DOHH2 (cell line): ENCODE results near the gene SKA1.
A peak's percentile ranks its signal among the peaks of the same experiment; 100 is the strongest.

Source experiments
- H3F3A ChIP-seq: fragments of 200-600 bp; sonication (generic), shearing (Covaris generic); 2 replicates; pipeline ENCODE4 v1.6.0; 2016; ENCODE audit warnings: antibody characterized with exemption, mild to moderate bottlenecking; ENCODE audit not compliant: control insufficient read depth, insufficient read depth
- H3K27ac ChIP-seq: fragments of 200-600 bp; sonication (generic); 2 replicates; pipeline ENCODE4 v1.5.1; 2014; ENCODE audit warnings: low read depth, mild to moderate bottlenecking, low read length, moderate library complexity
- H3K27me3 ChIP-seq: fragments of 200-600 bp; sonication (generic); 2 replicates; pipeline ENCODE4 v1.6.1; 2014; ENCODE audit warnings: mild to moderate bottlenecking, low read length, mixed read lengths; ENCODE audit not compliant: control insufficient read depth
- H3K36me3 ChIP-seq: fragments of 200-600 bp; sonication (generic); 2 replicates; pipeline ENCODE4 v1.6.1; 2014; ENCODE audit warnings: mild to moderate bottlenecking, low read length, moderate library complexity, mixed read lengths; ENCODE audit not compliant: control insufficient read depth
- H3K4me1 ChIP-seq: fragments of 200-600 bp; sonication (generic); 2 replicates; pipeline ENCODE4 v1.6.1; 2014; ENCODE audit warnings: mild to moderate bottlenecking, low read length, mixed read lengths; ENCODE audit not compliant: control insufficient read depth
- H3K4me2 ChIP-seq: fragments of 200-600 bp; sonication (generic); 2 replicates; pipeline ENCODE4 v1.6.0; 2014; ENCODE audit warnings: mild to moderate bottlenecking, low read length, moderate library complexity
- H3K4me3 ChIP-seq: fragments of 200-600 bp; sonication (generic); 2 replicates; pipeline ENCODE4 v1.5.1; 2014; ENCODE audit warnings: mild to moderate bottlenecking, low read length, mixed read lengths
- H3K79me2 ChIP-seq: fragments of 200-600 bp; sonication (generic); 2 replicates; pipeline ENCODE4 v1.6.1; 2014; ENCODE audit warnings: mild to moderate bottlenecking, low read length, mixed read lengths; ENCODE audit not compliant: control insufficient read depth
- H3K9me2 ChIP-seq: fragments of 200-600 bp; sonication (generic); replicated peaks from 2 replicates; pipeline ENCODE4 v1.6.1; 2014; ENCODE audit warnings: mild to moderate bottlenecking, low read length, mixed read lengths; ENCODE audit not compliant: control insufficient read depth
- H3K9me3 ChIP-seq: fragments of 200-600 bp; sonication (generic); 2 replicates; pipeline ENCODE4 v1.6.1; 2014; ENCODE audit warnings: antibody characterized with exemption, low read length, mixed read lengths; ENCODE audit not compliant: control insufficient read depth, insufficient read depth
- H4K20me1 ChIP-seq: fragments of 200-600 bp; sonication (generic); 2 replicates; pipeline ENCODE4 v1.6.0; 2014; ENCODE audit warnings: low read depth, mild to moderate bottlenecking, antibody characterized with exemption, low read length, moderate library complexity; ENCODE audit not compliant: control insufficient read depth, insufficient read depth
- EZH2phosphoT487 ChIP-seq: fragments of 200-600 bp; sonication (generic); IDR thresholded peaks from 2 replicates; pipeline ENCODE4 v1.6.1; 2017; ENCODE audit warnings: borderline replicate concordance, mild to moderate bottlenecking, antibody characterized with exemption, low read length, moderate library complexity, mixed read lengths
- TF ChIP-seq, protein P1 (sequence below): fragments of 200-600 bp; sonication (generic); IDR thresholded peaks from one replicate; pipeline ENCODE4 v1.5.1; 2014; ENCODE audit warnings: antibody characterized with exemption, mild to moderate bottlenecking, low read depth, low read length; ENCODE audit not compliant: poor library complexity, severe bottlenecking

Gene SKA1

DNA sequence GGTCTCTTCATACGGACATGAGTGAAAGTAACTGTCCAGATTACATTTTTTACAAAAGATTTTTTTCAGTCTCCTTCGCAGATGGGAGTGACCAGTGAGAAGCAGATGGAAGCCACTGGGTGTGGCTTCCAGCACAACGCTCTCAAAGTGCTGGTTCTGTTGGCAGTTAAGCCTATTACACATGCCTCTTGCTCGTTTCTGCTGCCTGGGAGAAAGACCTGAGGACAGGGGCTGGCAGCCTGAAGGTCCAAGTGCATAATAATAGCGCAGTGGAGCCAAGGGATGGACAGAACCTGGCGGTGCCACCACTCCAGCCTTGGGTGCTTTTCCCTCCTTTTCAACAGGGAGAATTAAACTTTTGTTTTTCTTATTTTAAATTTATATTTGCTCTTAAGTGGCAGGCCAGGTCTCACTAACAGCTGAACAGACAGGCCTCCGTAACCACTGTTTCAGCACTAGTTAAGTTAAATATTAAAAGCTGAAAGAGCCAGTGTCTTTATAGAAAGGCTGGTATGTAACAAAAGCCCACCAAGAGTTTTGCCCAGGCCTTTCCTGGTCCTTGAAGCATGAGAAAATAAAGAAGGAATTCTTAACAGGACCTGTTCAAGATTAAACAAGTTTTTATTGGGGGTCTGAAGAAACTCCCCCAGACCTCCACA, 1.2 kb upstream of the SKA1 start:
- peak overlapping the region; percentile 89 for H3K4me2 ChIP-seq
- no peaks in the 10 kb centered on the region for H3K27me3 ChIP-seq
- no peaks in the 10 kb centered on the region for H3K9me2 ChIP-seq
- no peaks in the 10 kb centered on the region for H4K20me1 ChIP-seq
- H3K79me2 ChIP-seq: peaks cover 29% of the 10 kb centered on the region
- no peak overlapping the region for H3K27ac ChIP-seq
- H3F3A ChIP-seq: no peaks in the 10 kb centered on the region
- peaks cover 27% of the 10 kb centered on the region for H3K36me3 ChIP-seq
- TF ChIP-seq, protein P1, sequence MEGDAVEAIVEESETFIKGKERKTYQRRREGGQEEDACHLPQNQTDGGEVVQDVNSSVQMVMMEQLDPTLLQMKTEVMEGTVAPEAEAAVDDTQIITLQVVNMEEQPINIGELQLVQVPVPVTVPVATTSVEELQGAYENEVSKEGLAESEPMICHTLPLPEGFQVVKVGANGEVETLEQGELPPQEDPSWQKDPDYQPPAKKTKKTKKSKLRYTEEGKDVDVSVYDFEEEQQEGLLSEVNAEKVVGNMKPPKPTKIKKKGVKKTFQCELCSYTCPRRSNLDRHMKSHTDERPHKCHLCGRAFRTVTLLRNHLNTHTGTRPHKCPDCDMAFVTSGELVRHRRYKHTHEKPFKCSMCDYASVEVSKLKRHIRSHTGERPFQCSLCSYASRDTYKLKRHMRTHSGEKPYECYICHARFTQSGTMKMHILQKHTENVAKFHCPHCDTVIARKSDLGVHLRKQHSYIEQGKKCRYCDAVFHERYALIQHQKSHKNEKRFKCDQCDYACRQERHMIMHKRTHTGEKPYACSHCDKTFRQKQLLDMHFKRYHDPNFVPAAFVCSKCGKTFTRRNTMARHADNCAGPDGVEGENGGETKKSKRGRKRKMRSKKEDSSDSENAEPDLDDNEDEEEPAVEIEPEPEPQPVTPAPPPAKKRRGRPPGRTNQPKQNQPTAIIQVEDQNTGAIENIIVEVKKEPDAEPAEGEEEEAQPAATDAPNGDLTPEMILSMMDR: no peak
- no peak for TF ChIP-seq EZH2phosphoT487
- peak overlapping the region; percentile 80; the same call in 1 of the 2 replicates for H3K4me3 ChIP-seq
- H3K9me3 ChIP-seq: peaks cover 18% of the 10 kb centered on the region
- peaks cover 28% of the 10 kb centered on the region for H3K4me1 ChIP-seq

DNA sequence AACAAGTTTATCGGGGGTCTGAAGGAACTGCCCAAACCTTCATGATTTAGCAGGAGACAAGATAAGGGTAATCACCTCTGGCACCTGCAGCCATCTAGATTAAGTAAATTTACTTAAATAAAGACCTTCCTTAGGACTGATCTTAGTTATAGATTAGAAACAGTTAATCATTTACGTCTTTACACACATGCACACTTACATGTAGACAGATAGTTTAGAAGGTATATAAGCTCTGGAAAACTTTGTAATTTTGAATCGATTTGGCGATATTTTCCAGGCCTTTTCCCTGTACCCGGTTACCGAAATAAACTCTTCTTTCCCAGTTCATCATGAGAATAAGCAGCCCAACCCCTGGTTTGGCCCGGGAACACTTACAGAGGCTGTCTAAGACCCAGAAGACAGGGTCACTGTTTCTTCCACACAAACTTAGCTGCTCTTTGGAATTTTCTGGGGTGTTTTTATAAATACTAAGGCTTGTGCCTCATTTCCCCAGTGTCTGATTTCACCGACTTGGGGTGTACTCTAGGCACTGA, 560 bp upstream of the SKA1 start:
- Histone ChIP-seq H3K9me2 (no peaks in the 10 kb centered on the region), H3K36me3 (peaks cover 33% of the 10 kb centered on the region), H3F3A (no peaks in the 10 kb centered on the region)

DNA sequence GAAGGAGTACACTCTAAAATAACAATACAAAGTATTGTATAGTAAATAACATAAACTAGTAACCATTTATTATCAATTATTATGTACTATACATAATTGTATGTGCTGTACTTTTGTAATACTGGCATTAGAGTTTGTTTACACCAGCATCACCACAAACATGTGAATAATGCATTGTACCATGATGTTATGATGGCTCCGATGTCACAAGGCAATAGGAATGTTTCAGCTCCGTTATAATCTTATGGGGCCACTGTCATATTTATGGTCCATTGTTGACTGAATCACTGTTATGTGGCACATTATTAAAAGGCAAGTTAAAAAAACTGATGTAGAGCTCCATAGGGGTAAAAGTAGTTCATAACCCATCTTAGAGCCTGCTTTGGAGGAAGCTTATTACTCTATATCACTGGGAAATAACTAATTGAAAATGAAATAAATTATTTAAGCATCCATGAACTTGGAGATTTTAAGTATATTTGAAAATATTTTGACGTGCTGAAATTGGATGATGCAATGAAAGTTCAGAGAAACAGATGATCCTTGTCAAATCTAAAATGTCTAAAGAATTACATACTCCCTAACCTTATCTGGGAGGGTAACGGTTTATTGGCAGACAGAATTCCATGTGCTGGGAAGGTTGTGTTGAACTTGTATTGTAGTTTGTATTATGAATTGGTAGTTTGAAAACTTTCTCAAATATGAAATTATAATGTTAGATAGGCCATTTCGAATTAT, 2.4 kb downstream of the SKA1 start:
- Histone ChIP-seq H3K4me3 (no peak overlapping the region), H3K36me3 (peaks cover 54% of the 10 kb centered on the region), H3K9me2 (no peaks in the 10 kb centered on the region), H3K27ac (no peak overlapping the region), H3K4me2 (no peak overlapping the region), H4K20me1 (no peaks in the 10 kb centered on the region), H3K27me3 (no peaks in the 10 kb centered on the region), H3F3A (no peaks in the 10 kb centered on the region), H3K9me3 (peaks cover 8% of the 10 kb centered on the region; the same call in 1 of the 2 replicates), H3K4me1 (peaks cover 28% of the 10 kb centered on the region), H3K79me2 (peaks cover 29% of the 10 kb centered on the region)
- no peak for TF ChIP-seq EZH2phosphoT487
- TF ChIP-seq, protein P1: no peak

More for the DNA sequence above, 560 bp upstream of the SKA1 start:
- no peaks in the 10 kb centered on the region for H4K20me1 ChIP-seq
- peak overlapping the region; percentile 80 for H3K4me3 ChIP-seq
- H3K9me3 ChIP-seq: peaks cover 18% of the 10 kb centered on the region
- peaks cover 28% of the 10 kb centered on the region for H3K4me1 ChIP-seq
- H3K79me2 ChIP-seq: peaks cover 29% of the 10 kb centered on the region
- no peaks in the 10 kb centered on the region for H3K27me3 ChIP-seq
- H3K4me2 ChIP-seq: peak overlapping the region; percentile 89
- TF ChIP-seq, protein P1: no peak
- no peak for TF ChIP-seq EZH2phosphoT487
- peak overlapping the region; percentile 22; the same call in 1 of the 2 replicates for H3K27ac ChIP-seq
